Measurements from ENCODE around the gene CHCHD3. TPM values are rescaled to one million over a fixed set of nuclear protein-coding genes. Genes with fewer than 3 reads are reported as not detected.

The CHCHD3 gene
- polyA plus RNA-seq, 3 donors: 30.5 to 56.7 (median 48.8) TPM

GRCh38 chr7:133065301-133065700 is 16.6 kb downstream of the CHCHD3 start:
- H3K27me3 Mint-ChIP-seq (ENCODE audit: low read depth in 3 of 3): no peaks in the 10 kb centered on the region
- Histone ChIP-seq H3K9me3 (replicated peaks in 1 of 2; ENCODE audit: control insufficient read depth in 1 of 2, insufficient read depth in 1 of 2, low read length in 2 of 2) (no peaks in the 10 kb centered on the region), H4K20me1 (ENCODE audit: insufficient read depth, low read length) (no peaks in the 10 kb centered on the region), H3K9ac (ENCODE audit: insufficient read depth, low read length, poor library complexity, severe bottlenecking) (no peak overlapping the region), H3K4me1 (ENCODE audit: control insufficient read depth in 1 of 2, insufficient read depth in 2 of 2, low read length in 2 of 2) (peaks cover 0 to under 1% of the 10 kb centered on the region in 2 donors), H3K4me2 (replicated peaks; ENCODE audit: extremely low read depth, low read length, poor library complexity, severe bottlenecking) (no peak overlapping the region), H3K79me2 (ENCODE audit: insufficient read depth, low read length) (peaks cover 9% of the 10 kb centered on the region), H3K4me3 (replicated peaks in 1 of 3; ENCODE audit: low read depth in 2 of 3, low read length in 3 of 3) (no peak overlapping the region), H3K27me3 (ENCODE audit: control insufficient read depth in 2 of 2, insufficient read depth in 2 of 2, low read length in 2 of 2) (no peaks in the 10 kb centered on the region), H3K36me3 (replicated peaks in 1 of 2; ENCODE audit: control insufficient read depth in 1 of 2, insufficient read depth in 2 of 2, low read length in 2 of 2) (peaks cover 22 to 41% of the 10 kb centered on the region in 2 donors), H3K27ac (ENCODE audit: low read depth in 1 of 2, low read length in 2 of 2) (no peak overlapping the region), H2AFZ (ENCODE audit: insufficient read depth, low read depth, low read length, poor library complexity, severe bottlenecking) (no peak overlapping the region)
- TF ChIP-seq CTCF (IDR thresholded peaks at IDR 0.05): no peak
- no peak overlapping the region for H3K27ac Mint-ChIP-seq
- peaks cover 2% of the 10 kb centered on the region for H3K4me1 Mint-ChIP-seq
- peaks cover 0 to 2% (median 0%) of the 10 kb centered on the region in 7 donors for H3K9me3 Mint-ChIP-seq
- H3K36me3 Mint-ChIP-seq: peaks cover 35 to 36% of the 10 kb centered on the region in 2 donors
- WGBS (ENCODE audit: insufficient coverage): no CpG with 5 or more reads among the region's 1 CpG
- no peak overlapping the region for H3K4me3 Mint-ChIP-seq
- no peak for DNase-seq
- intact Hi-C loops (cut with micrococcal nuclease): no loop called here

GRCh38 chr7:133064082-133064820 is 17.6 kb downstream of the CHCHD3 start:
- Histone ChIP-seq H3K4me3 (replicated peaks in 1 of 3; ENCODE audit: low read depth in 2 of 3, low read length in 3 of 3) (no peak overlapping the region), H3K4me2 (replicated peaks; ENCODE audit: extremely low read depth, low read length, poor library complexity, severe bottlenecking) (no peak overlapping the region), H3K4me1 (ENCODE audit: control insufficient read depth in 1 of 2, insufficient read depth in 2 of 2, low read length in 2 of 2) (peaks cover 4 to 5% of the 10 kb centered on the region in 2 donors), H3K27ac (ENCODE audit: low read depth in 1 of 2, low read length in 2 of 2) (no peak overlapping the region), H3K79me2 (ENCODE audit: insufficient read depth, low read length) (peaks cover 11% of the 10 kb centered on the region), H4K20me1 (ENCODE audit: insufficient read depth, low read length) (no peaks in the 10 kb centered on the region), H3K9me3 (replicated peaks in 1 of 2; ENCODE audit: control insufficient read depth in 1 of 2, insufficient read depth in 1 of 2, low read length in 2 of 2) (no peaks in the 10 kb centered on the region), H2AFZ (ENCODE audit: insufficient read depth, low read depth, low read length, poor library complexity, severe bottlenecking) (no peak overlapping the region), H3K27me3 (ENCODE audit: control insufficient read depth in 2 of 2, insufficient read depth in 2 of 2, low read length in 2 of 2) (no peaks in the 10 kb centered on the region), H3K9ac (ENCODE audit: insufficient read depth, low read length, poor library complexity, severe bottlenecking) (no peak overlapping the region), H3K36me3 (replicated peaks in 1 of 2; ENCODE audit: control insufficient read depth in 1 of 2, insufficient read depth in 2 of 2, low read length in 2 of 2) (peaks cover 20 to 38% of the 10 kb centered on the region in 2 donors)
- Mint-ChIP-seq H3K27me3 (ENCODE audit: low read depth in 3 of 3) (no peaks in the 10 kb centered on the region), H3K9me3 (peaks cover 0 to 2% (median 0%) of the 10 kb centered on the region in 7 donors), H3K4me1 (peaks cover 12% of the 10 kb centered on the region), H3K27ac (no peak overlapping the region), H3K4me3 (no peak overlapping the region), H3K36me3 (peaks cover 29 to 31% of the 10 kb centered on the region in 2 donors)
- intact Hi-C loops (cut with micrococcal nuclease): no loop called here
- TF ChIP-seq CTCF (IDR thresholded peaks at IDR 0.05): no peak
- no CpG with 5 or more reads among the region's 4 CpGs for WGBS (ENCODE audit: insufficient coverage)
- no peak for DNase-seq
